IMR-90 (cell line): ENCODE data around the gene SPI1. TPM values are rescaled to one million over a fixed set of nuclear protein-coding genes. Genes with fewer than 3 reads are reported as not detected.

Experiments used
- ATAC-seq: fragments of 200-7000 bp; cut with Tn5 transposase; 2 replicates; pipeline ENCODE4 v1.9.1; 2020; ENCODE audit warnings: low read depth, mild to moderate bottlenecking, moderate library complexity
- BruUV-seq: library from RNA; stranded (reverse); fragments of 400-500 nt; replicated peaks from 2 replicates; lab custom pipeline; 2021; lab: Mats Ljungman, UMichigan
- CTCF ChIA-PET: fragments of 300-600 bp; formaldehyde crosslinking; extraction: SDS; loops from one replicate; lab custom pipeline; 2021; ENCODE audit warnings: antibody characterized with exemption; lab: Yijun Ruan, JAX
- POLR2A ChIA-PET: fragments of 300-600 bp; sonication (Branson Sonifier 250); formaldehyde crosslinking; loops from one replicate; lab custom pipeline; 2022; ENCODE audit warnings: antibody characterized with exemption; ENCODE audit not compliant: unreplicated experiment; lab: Charles Lee
- DNase-seq: peaks from one replicate; pipeline ENCODE4 v3.0.0; 2013
- H2AFZ ChIP-seq: replicated peaks from 2 replicates; pipeline ENCODE3; 2013; ENCODE audit warnings: low read length, mild to moderate bottlenecking; ENCODE audit not compliant: poor library complexity
- H2AK5ac ChIP-seq: 2 replicates; pipeline ENCODE4 v1.6.1; 2013; ENCODE audit warnings: low read depth, low read length, inconsistent platforms
- H2AK9ac ChIP-seq: replicated peaks from 2 replicates; pipeline ENCODE3; 2013; ENCODE audit warnings: mild to moderate bottlenecking, low read depth, low read length, moderate library complexity; ENCODE audit not compliant: poor library complexity
- H2BK120ac ChIP-seq: 2 replicates; pipeline ENCODE4 v1.6.1; 2013; ENCODE audit warnings: low read depth, low read length, inconsistent platforms
- H2BK15ac ChIP-seq: 3 replicates; pipeline ENCODE4 v1.6.1; 2013; ENCODE audit warnings: low read depth, low read length, inconsistent platforms
- H2BK20ac ChIP-seq: 2 replicates; pipeline ENCODE4 v1.6.1; 2013; ENCODE audit warnings: low read depth, mild to moderate bottlenecking, inconsistent platforms, low read length, moderate library complexity
- H2BK5ac ChIP-seq: 2 replicates; pipeline ENCODE4 v1.6.1; 2013; ENCODE audit warnings: mild to moderate bottlenecking, low read depth, low read length, inconsistent platforms; ENCODE audit not compliant: poor library complexity, severe bottlenecking
- H3K14ac ChIP-seq: replicated peaks from 2 replicates; pipeline ENCODE4 v1.6.1; 2013; ENCODE audit warnings: low read depth, low read length, inconsistent platforms
- H3K18ac ChIP-seq: 2 replicates; pipeline ENCODE4 v1.6.1; 2013; ENCODE audit warnings: low read depth, low read length, control low read depth
- H3K23ac ChIP-seq: 2 replicates; pipeline ENCODE4 v1.6.1; 2013; ENCODE audit warnings: low read depth, low read length, inconsistent platforms
- H3K27ac ChIP-seq: 2 replicates; pipeline ENCODE4 v1.5.1; 2013; ENCODE audit warnings: mild to moderate bottlenecking, control low read depth, low read length; ENCODE audit not compliant: insufficient read depth
- H3K27me3 ChIP-seq: 2 replicates; pipeline ENCODE4 v1.6.1; 2013; ENCODE audit warnings: low read length; ENCODE audit not compliant: control insufficient read depth, insufficient read depth
- H3K36me3 ChIP-seq: 2 replicates; pipeline ENCODE4 v1.6.1; 2013; ENCODE audit warnings: low read length, mixed read lengths; ENCODE audit not compliant: control insufficient read depth, insufficient read depth
- H3K4ac ChIP-seq: 2 replicates; pipeline ENCODE4 v1.6.1; 2013; ENCODE audit warnings: low read depth, low read length, inconsistent platforms
- H3K4me1 ChIP-seq: 2 replicates; pipeline ENCODE4 v1.6.1; 2013; ENCODE audit warnings: low read length, mixed read lengths; ENCODE audit not compliant: control insufficient read depth, insufficient read depth
- H3K4me2 ChIP-seq: 2 replicates; pipeline ENCODE4 v1.6.1; 2013; ENCODE audit warnings: low read depth, mild to moderate bottlenecking, control low read depth, low read length, moderate library complexity
- H3K4me3 ChIP-seq: 2 replicates; pipeline ENCODE4 v1.5.1; 2013; ENCODE audit warnings: low read depth, mild to moderate bottlenecking, control low read depth, low read length, moderate library complexity; ENCODE audit not compliant: insufficient read depth
- H3K56ac ChIP-seq: 2 replicates; pipeline ENCODE4 v1.6.1; 2013; ENCODE audit warnings: low read length, inconsistent platforms; ENCODE audit not compliant: insufficient read depth; ENCODE audit errors: extremely low read depth
- H3K79me1 ChIP-seq, 2 experiments: 2 replicates each; pipeline ENCODE4 v1.6.1; 2013; ENCODE audit warnings: low read length in 2 of 2, inconsistent platforms in 1 of 2, low read depth in 1 of 2
- H3K9ac ChIP-seq: 2 replicates; pipeline ENCODE4 v1.6.1; 2013; ENCODE audit warnings: low read depth, low read length, control low read depth
- H3K9me1 ChIP-seq: 2 replicates; pipeline ENCODE4 v1.6.1; 2013; ENCODE audit warnings: low read length, inconsistent platforms; ENCODE audit not compliant: insufficient read depth
- H3K9me3 ChIP-seq: 2 replicates; pipeline ENCODE4 v1.6.1; 2013; ENCODE audit warnings: low read length; ENCODE audit not compliant: control insufficient read depth, insufficient read depth
- H4K20me1 ChIP-seq: 2 replicates; pipeline ENCODE4 v1.6.1; 2013; ENCODE audit warnings: low read length, inconsistent platforms; ENCODE audit not compliant: insufficient read depth
- H4K5ac ChIP-seq: 2 replicates; pipeline ENCODE4 v1.6.1; 2013; ENCODE audit warnings: mild to moderate bottlenecking, low read depth, low read length, control low read depth
- H4K8ac ChIP-seq, 2 experiments: 2 replicates each; pipeline ENCODE4 v1.6.1; 2013; ENCODE audit warnings: low read depth in 2 of 2, low read length in 2 of 2, control low read depth in 1 of 2, inconsistent platforms in 1 of 2
- H4K91ac ChIP-seq: 2 replicates; pipeline ENCODE4 v1.6.1; 2013; ENCODE audit warnings: low read depth, low read length, inconsistent platforms; ENCODE audit not compliant: insufficient read depth
- BHLHE40 ChIP-seq: fragments of 150-350 bp; IDR thresholded peaks from 2 replicates; pipeline ENCODE4 v1.6.1; 2016; ENCODE audit warnings: mild to moderate bottlenecking, low read depth, low read length
- CEBPB ChIP-seq: IDR thresholded peaks from 2 replicates; pipeline ENCODE4 v1.6.1; 2012; ENCODE audit warnings: low read depth, low read length, improper control_type of control experiment
- ELK1 ChIP-seq: fragments of 150-350 bp; IDR thresholded peaks from 2 replicates; pipeline ENCODE4 v1.6.1; 2016; ENCODE audit warnings: low read depth, mild to moderate bottlenecking, low read length, moderate library complexity, borderline replicate concordance
- MAFK ChIP-seq: IDR thresholded peaks from 2 replicates; pipeline ENCODE4 v1.6.1; 2012; ENCODE audit warnings: low read depth, low read length, improper control_type of control experiment
- MXI1 ChIP-seq: IDR thresholded peaks from 2 replicates; pipeline ENCODE4 v1.6.1; 2012; ENCODE audit warnings: low read depth, mild to moderate bottlenecking, low read length, moderate library complexity, borderline replicate concordance
- NFE2L2 ChIP-seq: fragments of 150-350 bp; IDR thresholded peaks from 2 replicates; pipeline ENCODE4 v1.6.1; 2016; ENCODE audit warnings: low read depth, mild to moderate bottlenecking, low read length
- POLR2A ChIP-seq: IDR thresholded peaks from 2 replicates; pipeline ENCODE4 v1.6.1; 2012; ENCODE audit warnings: mild to moderate bottlenecking, low read depth, low read length
- RAD21 ChIP-seq: IDR thresholded peaks from 2 replicates; pipeline ENCODE4 v1.6.1; 2012; ENCODE audit warnings: low read length, improper control_type of control experiment
- RCOR1 ChIP-seq: IDR thresholded peaks from 2 replicates; pipeline ENCODE4 v1.6.1; 2012; ENCODE audit warnings: mild to moderate bottlenecking, low read length, improper control_type of control experiment; ENCODE audit not compliant: insufficient replicate concordance
- SMC3 ChIP-seq: fragments of 150-350 bp; IDR thresholded peaks from 2 replicates; pipeline ENCODE4 v1.6.1; 2016; ENCODE audit warnings: low read depth, mild to moderate bottlenecking, antibody characterized with exemption, low read length, moderate library complexity
- WGBS, 2 experiments: methylation state at CpG; one replicate each; pipeline versions ENCODE4 v1.1.5 to v1.1.7; 2013; ENCODE audit warnings: missing lambda C conversion rate in 2 of 2; ENCODE audit not compliant: insufficient read length in 1 of 2; ENCODE audit errors: extremely low coverage in 2 of 2; 5-methylcytosine and 5-hydroxymethylcytosine counted together
- dilution Hi-C: fragments of 300-500 bp; cut with HindIII; formaldehyde crosslinking; loops from one replicate; pipeline ENCODE4 v1.14.3; 2018; ENCODE audit warnings: low sequenced_read_pairs; ENCODE audit not compliant: unreplicated experiment
- in situ Hi-C: fragments of 300-500 bp; cut with MboI; formaldehyde crosslinking; loops from 3 replicates; pipeline ENCODE4 v1.14.3; 2019; ENCODE audit warnings: low sequenced_read_pairs, inconsistent platforms, mixed read lengths
- intact Hi-C: fragments of 100-400 bp; cut with micrococcal nuclease; formaldehyde crosslinking; loops from 2 replicates; pipeline ENCODE4 v1.10.0; 2022
- polyA plus RNA-seq, 3 experiments: library from polyadenylated mRNA; depleted of rRNA; stranded (reverse); fragments of >200 nt; gene quantifications; 2 replicates each; pipeline ENCODE4 v1.2.3, GENCODE V29; 2012; ENCODE audit warnings: low replicate concordance in 1 of 3
- total RNA-seq: library from RNA; depleted of rRNA; stranded (reverse); fragments of >200 nt; gene quantifications from 2 replicates; pipeline ENCODE4 v1.2.3, GENCODE V29; 2012
- TF ChIP-seq, protein P1 (sequence below): fragments of 150-350 bp; IDR thresholded peaks from 2 replicates; pipeline ENCODE4 v1.6.1; 2017; ENCODE audit warnings: mild to moderate bottlenecking, antibody characterized with exemption, low read length, low read depth
- TF ChIP-seq, protein P2 (sequence below): conservative IDR thresholded peaks from 2 replicates; pipeline ENCODE4 v1.5.1; 2012; ENCODE audit warnings: mild to moderate bottlenecking, low read depth, low read length, improper control_type of control experiment

The SPI1 gene
- total and polyA plus RNA-seq, 2 of the 4 experiments (the other 2 are of a cell fraction), result not detected

GRCh38 chr11:47407746-47408590 is 29.6 kb upstream of the SPI1 start, which contains the start of gene SLC39A13:
TSS of gene SLC39A13 (plus strand) at chr11:47408590. CDS start at chr11:47410095, 1,505 bp downstream.
- Histone ChIP-seq H2AK5ac (peak within 1 kb of the TSS; percentile 99), H3K9me1 (peaks cover 8% of the 10 kb centered on the region; the same call in 1 of the 2 replicates), H3K18ac (peak within 1 kb of the TSS; percentile 88), H4K8ac (peak within 1 kb of the TSS; percentile 95 to 97), H3K56ac (peak within 1 kb of the TSS; percentile 95), H2BK20ac (peak within 1 kb of the TSS; percentile 62), H3K4me3 (peak within 1 kb of the TSS; percentile 82), H3K4me1 (peaks cover 22% of the 10 kb centered on the region), H2AK9ac (peak within 1 kb of the TSS; percentile 100), H4K91ac (peak within 1 kb of the TSS; percentile 98), H3K4me2 (peak within 1 kb of the TSS; percentile 86), H3K9ac (peak within 1 kb of the TSS; percentile 97), H3K79me1 (peaks cover 0 to 44% of the 10 kb centered on the region in 2 experiments; a peak in 2 of 4 replicates), H4K5ac (peak within 1 kb of the TSS; percentile 82), H3K36me3 (peaks cover 21% of the 10 kb centered on the region; the same call in 1 of the 2 replicates), H3K9me3 (no peaks in the 10 kb centered on the region), H2BK15ac (peak within 1 kb of the TSS; percentile 59), H4K20me1 (0 out of 2 replicates have a peak, but pooled peaks cover 24% of the 10 kb centered on the region), H3K27ac (peak within 1 kb of the TSS; percentile 98), H3K4ac (peak within 1 kb of the TSS; percentile 99), H3K27me3 (no peaks in the 10 kb centered on the region), H2BK120ac (peak within 1 kb of the TSS; percentile 89), H2AFZ (peak within 1 kb of the TSS; percentile 93), H3K23ac (peak within 1 kb of the TSS; percentile 97), H2BK5ac (peak within 1 kb of the TSS; percentile 94), H3K14ac (peak within 1 kb of the TSS; percentile 100)
- peak; percentile 85 for ATAC-seq
- in situ Hi-C loops, result no loop called here
- intact Hi-C loops, result loop anchor here (1.0 to 5.0 kb wide), 4 partner anchors 34 to 209 kb away; partner anchors contain the start of gene NR1H3
- CTCF ChIA-PET, result interaction anchor here (1.0 kb wide), 1 partner anchor 34 kb away, joined by 3 read pairs; no protein-coding TSS in a partner anchor
- peak; percentile 95 for DNase-seq
- 0% methylated on average over 37 of the region's 70 CpGs; no CpG with 5 or more reads in 1 of the 2 experiments for WGBS, 2 experiments
- no TSS peak for BruUV-seq
- POLR2A ChIA-PET, result no interaction called here
- dilution Hi-C loops, result no loop called here
- 0 out of 2 replicates have a peak, but pooled peaks have one; percentile 7 for TF ChIP-seq NFE2L2
- peak; percentile 72 for TF ChIP-seq RCOR1
- TF ChIP-seq, protein P1, sequence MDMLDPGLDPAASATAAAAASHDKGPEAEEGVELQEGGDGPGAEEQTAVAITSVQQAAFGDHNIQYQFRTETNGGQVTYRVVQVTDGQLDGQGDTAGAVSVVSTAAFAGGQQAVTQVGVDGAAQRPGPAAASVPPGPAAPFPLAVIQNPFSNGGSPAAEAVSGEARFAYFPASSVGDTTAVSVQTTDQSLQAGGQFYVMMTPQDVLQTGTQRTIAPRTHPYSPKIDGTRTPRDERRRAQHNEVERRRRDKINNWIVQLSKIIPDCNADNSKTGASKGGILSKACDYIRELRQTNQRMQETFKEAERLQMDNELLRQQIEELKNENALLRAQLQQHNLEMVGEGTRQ, result no peak; the same call in 1 of the 2 replicates
- TF ChIP-seq RAD21, result peak; percentile 85
- TF ChIP-seq ELK1, result no peak
- peak; percentile 76 for TF ChIP-seq POLR2A
- TF ChIP-seq SMC3, result peak; percentile 65
- TF ChIP-seq MAFK, result 0 out of 2 replicates have a peak, but pooled peaks have one; percentile 19
- no peak for TF ChIP-seq CEBPB
- peak; percentile 73 for TF ChIP-seq MXI1
- TF ChIP-seq BHLHE40, result peak; percentile 80
- TF ChIP-seq, protein P2, sequence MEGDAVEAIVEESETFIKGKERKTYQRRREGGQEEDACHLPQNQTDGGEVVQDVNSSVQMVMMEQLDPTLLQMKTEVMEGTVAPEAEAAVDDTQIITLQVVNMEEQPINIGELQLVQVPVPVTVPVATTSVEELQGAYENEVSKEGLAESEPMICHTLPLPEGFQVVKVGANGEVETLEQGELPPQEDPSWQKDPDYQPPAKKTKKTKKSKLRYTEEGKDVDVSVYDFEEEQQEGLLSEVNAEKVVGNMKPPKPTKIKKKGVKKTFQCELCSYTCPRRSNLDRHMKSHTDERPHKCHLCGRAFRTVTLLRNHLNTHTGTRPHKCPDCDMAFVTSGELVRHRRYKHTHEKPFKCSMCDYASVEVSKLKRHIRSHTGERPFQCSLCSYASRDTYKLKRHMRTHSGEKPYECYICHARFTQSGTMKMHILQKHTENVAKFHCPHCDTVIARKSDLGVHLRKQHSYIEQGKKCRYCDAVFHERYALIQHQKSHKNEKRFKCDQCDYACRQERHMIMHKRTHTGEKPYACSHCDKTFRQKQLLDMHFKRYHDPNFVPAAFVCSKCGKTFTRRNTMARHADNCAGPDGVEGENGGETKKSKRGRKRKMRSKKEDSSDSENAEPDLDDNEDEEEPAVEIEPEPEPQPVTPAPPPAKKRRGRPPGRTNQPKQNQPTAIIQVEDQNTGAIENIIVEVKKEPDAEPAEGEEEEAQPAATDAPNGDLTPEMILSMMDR, result peak; percentile 97
